Bronchial epithelial cell (primary cell): Measurements from ENCODE around the gene HERC2. TPM values are rescaled to one million over a fixed set of nuclear protein-coding genes. Genes with fewer than 3 reads are reported as not detected.
"Not testable (repeated sequence)": the region's sequence is repeated elsewhere in the genome, so short reads cannot be mapped to it uniquely, and the experiment has no call there.

Experiments used
- DNase-seq: peaks from one replicate; pipeline ENCODE4 v3.0.0-alpha.2; 2010; ENCODE audit warnings: low read depth
- FAIRE-seq: peaks from 2 replicates; lab custom pipeline; 2011; peaks lifted over from hg19 to GRCh38; lab: Jason Lieb, UNC
- H3K27me3 ChIP-seq: 2 replicates; pipeline ENCODE4 v1.5.1; 2011; ENCODE audit warnings: low read length; ENCODE audit not compliant: control insufficient read depth, insufficient read depth
- H3K36me3 ChIP-seq: 2 replicates; pipeline ENCODE4 v1.5.1; 2011; ENCODE audit warnings: low read length; ENCODE audit not compliant: control insufficient read depth, insufficient read depth
- H3K4me3 ChIP-seq: 2 replicates; pipeline ENCODE4 v1.5.1; 2011; ENCODE audit warnings: mild to moderate bottlenecking, low read depth, low read length, control low read depth
- total RNA-seq: library from RNA; depleted of rRNA; stranded (reverse); fragments of >200 nt; gene quantifications from 2 replicates; pipeline ENCODE4 v1.2.1, GENCODE V29; 2014
- TF ChIP-seq, protein P1 (sequence below): IDR thresholded peaks from 2 replicates; pipeline ENCODE4 v1.5.1; 2011; ENCODE audit warnings: mild to moderate bottlenecking, moderate library complexity, low read length, control low read depth, inconsistent platforms; ENCODE audit not compliant: insufficient read depth, severe bottlenecking

HERC2 gene
- total RNA-seq, 1 donor from 2014 or later = 22.6 TPM

GRCh38 chr15:28294560-28294959, 27.4 kb downstream of the HERC2 start:
- H3K36me3 ChIP-seq, FAIRE-seq, DNase-seq, H3K27me3 ChIP-seq, H3K4me3 ChIP-seq: not testable (repeated sequence)

DNA sequence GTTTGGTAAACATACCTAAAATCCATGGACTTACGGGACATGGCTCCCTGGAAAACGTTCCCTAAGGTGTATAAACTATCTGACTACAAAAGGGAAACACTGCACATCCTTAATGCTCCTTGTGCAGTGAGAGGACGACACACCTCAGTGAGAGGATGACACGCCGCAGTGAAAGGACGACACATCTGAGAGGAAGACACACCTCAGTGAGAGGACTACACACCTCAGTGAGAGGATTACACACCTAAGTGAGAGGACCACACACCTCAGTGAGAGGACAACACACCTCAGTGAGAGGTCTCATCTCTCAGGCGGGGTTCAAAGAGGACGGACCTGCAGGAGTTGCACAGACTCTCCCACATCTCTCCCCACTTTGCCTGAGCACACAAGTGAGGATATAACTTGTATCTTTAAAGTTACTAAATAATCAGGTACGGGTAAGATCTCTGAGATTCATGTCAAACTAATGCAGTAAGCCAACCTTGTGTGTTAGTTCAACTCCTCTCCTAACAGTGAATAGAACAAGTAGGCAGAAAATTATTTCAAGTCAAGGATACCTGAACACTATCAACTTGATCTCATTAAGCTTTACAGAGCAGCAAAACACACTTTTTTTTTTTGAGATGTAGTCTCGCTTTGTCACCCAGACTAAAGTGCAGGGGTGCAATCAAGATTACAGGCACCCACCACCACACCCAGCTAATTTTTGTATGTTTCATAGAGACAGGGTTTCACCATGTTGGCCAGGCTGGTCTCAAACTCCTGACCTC, 32.1 kb downstream of the HERC2 start:
- FAIRE-seq = no peak

DNA sequence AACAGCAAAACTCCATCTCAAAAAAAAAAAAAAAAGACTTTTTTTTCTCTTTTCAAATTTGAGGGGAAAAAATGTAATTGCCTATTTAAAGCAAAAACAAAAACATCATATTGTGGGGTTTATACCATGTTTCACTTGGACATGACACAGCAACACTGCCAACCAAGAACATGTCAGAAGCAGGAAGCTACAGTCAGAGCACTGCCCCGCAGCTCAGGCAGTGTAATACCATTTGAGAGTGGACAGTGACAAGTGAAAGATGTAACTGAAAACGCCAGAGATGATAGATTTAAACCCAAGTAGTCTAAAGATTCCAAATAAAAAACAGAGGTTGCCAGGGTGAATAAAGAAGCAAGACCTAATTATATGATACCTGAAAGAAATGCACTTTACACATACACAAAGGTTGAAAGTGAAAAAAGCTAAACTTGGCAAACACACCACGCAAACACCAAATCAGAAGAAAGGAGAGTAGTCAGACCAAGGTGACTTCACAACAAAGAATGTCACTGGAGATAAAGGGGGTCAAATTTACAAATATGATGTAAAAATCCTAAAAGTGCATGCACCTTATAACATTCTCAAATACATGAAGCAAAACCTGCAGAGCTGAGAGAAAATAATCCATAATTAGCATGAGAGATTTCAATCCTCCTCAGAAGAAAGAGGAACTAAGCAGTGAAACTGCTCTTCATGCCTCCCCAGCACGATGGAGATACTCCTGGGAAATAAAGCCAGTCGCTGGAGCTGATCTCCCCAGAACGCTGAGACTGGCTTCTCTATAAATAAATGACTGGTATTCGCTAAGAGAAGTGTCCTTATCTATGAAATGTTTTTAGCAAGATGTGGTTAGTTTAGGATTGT, 32.9 kb downstream of the HERC2 start:
- not testable (repeated sequence) for H3K27me3 ChIP-seq, H3K36me3 ChIP-seq, H3K4me3 ChIP-seq, DNase-seq, FAIRE-seq

More for the DNA sequence above, 32.1 kb downstream of the HERC2 start:
- TF ChIP-seq, protein P1, sequence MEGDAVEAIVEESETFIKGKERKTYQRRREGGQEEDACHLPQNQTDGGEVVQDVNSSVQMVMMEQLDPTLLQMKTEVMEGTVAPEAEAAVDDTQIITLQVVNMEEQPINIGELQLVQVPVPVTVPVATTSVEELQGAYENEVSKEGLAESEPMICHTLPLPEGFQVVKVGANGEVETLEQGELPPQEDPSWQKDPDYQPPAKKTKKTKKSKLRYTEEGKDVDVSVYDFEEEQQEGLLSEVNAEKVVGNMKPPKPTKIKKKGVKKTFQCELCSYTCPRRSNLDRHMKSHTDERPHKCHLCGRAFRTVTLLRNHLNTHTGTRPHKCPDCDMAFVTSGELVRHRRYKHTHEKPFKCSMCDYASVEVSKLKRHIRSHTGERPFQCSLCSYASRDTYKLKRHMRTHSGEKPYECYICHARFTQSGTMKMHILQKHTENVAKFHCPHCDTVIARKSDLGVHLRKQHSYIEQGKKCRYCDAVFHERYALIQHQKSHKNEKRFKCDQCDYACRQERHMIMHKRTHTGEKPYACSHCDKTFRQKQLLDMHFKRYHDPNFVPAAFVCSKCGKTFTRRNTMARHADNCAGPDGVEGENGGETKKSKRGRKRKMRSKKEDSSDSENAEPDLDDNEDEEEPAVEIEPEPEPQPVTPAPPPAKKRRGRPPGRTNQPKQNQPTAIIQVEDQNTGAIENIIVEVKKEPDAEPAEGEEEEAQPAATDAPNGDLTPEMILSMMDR = no peak
- no peak overlapping the region for H3K4me3 ChIP-seq
- no peaks in the 10 kb centered on the region for H3K27me3 ChIP-seq
- DNase-seq = no peak
- no peaks in the 10 kb centered on the region for H3K36me3 ChIP-seq

GRCh38 chr15:28286659-28287058, 35.3 kb downstream of the HERC2 start:
- H3K27me3 ChIP-seq, H3K36me3 ChIP-seq, DNase-seq, FAIRE-seq, H3K4me3 ChIP-seq: not testable (repeated sequence)

- FAIRE-seq = no peak
- no peak overlapping the region for H3K4me3 ChIP-seq
- H3K27me3 ChIP-seq = no peaks in the 10 kb centered on the region
- no peaks in the 10 kb centered on the region for H3K36me3 ChIP-seq
- TF ChIP-seq, protein P1 = no peak
- no peak for DNase-seq
Measured at GRCh38 chr15:28286031-28286430, 35.9 kb downstream of the HERC2 start.

- FAIRE-seq (no peak), DNase-seq (no peak)
- H3K36me3 ChIP-seq = peaks cover 5% of the 10 kb centered on the region
- no peak overlapping the region for H3K4me3 ChIP-seq
- TF ChIP-seq, protein P1 = no peak
- H3K27me3 ChIP-seq = no peaks in the 10 kb centered on the region
Measured at GRCh38 chr15:28281876-28282275, 40.1 kb downstream of the HERC2 start.

- no peak for DNase-seq
- Histone ChIP-seq H3K36me3 (peaks cover 9% of the 10 kb centered on the region), H3K27me3 (no peaks in the 10 kb centered on the region), H3K4me3 (no peak overlapping the region)
- TF ChIP-seq, protein P1 = no peak
- FAIRE-seq = no peak
Measured at GRCh38 chr15:28274635-28275034, 47.3 kb downstream of the HERC2 start.
